HAP-1 (cell line): ENCODE results near the gene MYL12A.
"Not testable (repeated sequence)": the region's sequence is repeated elsewhere in the genome, so short reads cannot be mapped to it uniquely, and the experiment has no call there.

Source experiments
- DNase-seq, 2 experiments: peaks; one replicate each; pipeline ENCODE4 v3.0.0-alpha.2; 2016 to 2020; ENCODE audit warnings: low spot score in 2 of 2
- H3K27me3 ChIP-seq: fragments of 250-450 bp; sonication (Bioruptor Pico); 2 replicates; pipeline ENCODE4 v1.5.1; 2020; ENCODE audit warnings: low read depth, mild to moderate bottlenecking, moderate library complexity
- H3K36me3 ChIP-seq: fragments of 250-450 bp; sonication (Bioruptor Pico); replicated peaks from 2 replicates; pipeline ENCODE4 v1.5.1; 2020; ENCODE audit warnings: mild to moderate bottlenecking
- H3K4me1 ChIP-seq: fragments of 250-450 bp; sonication (Bioruptor Pico); 2 replicates; pipeline ENCODE4 v1.5.1; 2020; ENCODE audit warnings: mild to moderate bottlenecking
- H3K4me3 ChIP-seq: fragments of 250-450 bp; sonication (Bioruptor Pico); 2 replicates; pipeline ENCODE4 v1.5.1; 2020; ENCODE audit warnings: mild to moderate bottlenecking, moderate library complexity
- H3K9me3 ChIP-seq: fragments of 250-450 bp; sonication (Bioruptor Pico); 2 replicates; pipeline ENCODE4 v1.5.1; 2020; ENCODE audit warnings: mild to moderate bottlenecking, moderate library complexity
- in situ Hi-C: fragments of 300-500 bp; cut with MboI; formaldehyde crosslinking; loops from 3 replicates; pipeline ENCODE4 v1.14.3; 2020; ENCODE audit warnings: low sequenced_read_pairs, inconsistent platforms, mixed read lengths

Gene MYL12A

GRCh38 chr18:3247240-3248061 lies at the start of gene MYL12A:
Gene MYL12A, plus strand, starts transcription at chr18:3247801. Its CDS starts 5,447 bp downstream, at chr18:3253248.
- peak; percentile 98 to 99 for DNase-seq
- in situ Hi-C loops = loop anchor here (5.0 kb wide), 1 partner anchor 315 kb away; no protein-coding TSS in a partner anchor
- peak within 1 kb of the TSS; percentile 93 for H3K4me3 ChIP-seq
- H3K27me3 ChIP-seq = no peaks in the 10 kb centered on the region
- peaks cover 38% of the 10 kb centered on the region for H3K4me1 ChIP-seq
- peaks cover 18% of the 10 kb centered on the region for H3K36me3 ChIP-seq
- H3K9me3 ChIP-seq = no peaks in the 10 kb centered on the region; the same call in 1 of the 2 replicates

GRCh38 chr18:3198260-3198860 lies 49.2 kb upstream of the MYL12A start:
- in situ Hi-C loops, H3K36me3 ChIP-seq, DNase-seq, H3K4me3 ChIP-seq, H3K27me3 ChIP-seq, H3K9me3 ChIP-seq: not testable (repeated sequence)
- peaks cover 15% of the 10 kb centered on the region for H3K4me1 ChIP-seq

GRCh38 chr18:3199942-3200645 lies 47.5 kb upstream of the MYL12A start:
- Histone ChIP-seq H3K36me3 (no peaks in the 10 kb centered on the region), H3K27me3 (no peaks in the 10 kb centered on the region), H3K4me1 (peaks cover 13% of the 10 kb centered on the region), H3K4me3 (no peak overlapping the region), H3K9me3 (no peaks in the 10 kb centered on the region)
- in situ Hi-C loops = no loop called here
- DNase-seq = no peak

GRCh38 chr18:3205239-3205638 lies 42.4 kb upstream of the MYL12A start:
- Histone ChIP-seq H3K4me1 (no peaks in the 10 kb centered on the region), H3K4me3 (no peak overlapping the region), H3K9me3 (no peaks in the 10 kb centered on the region), H3K27me3 (no peaks in the 10 kb centered on the region), H3K36me3 (no peaks in the 10 kb centered on the region)
- no peak for DNase-seq
- in situ Hi-C loops = no loop called here

- Histone ChIP-seq H3K4me3 (no peak overlapping the region), H3K36me3 (no peaks in the 10 kb centered on the region), H3K9me3 (no peaks in the 10 kb centered on the region), H3K27me3 (no peaks in the 10 kb centered on the region), H3K4me1 (peaks cover 10% of the 10 kb centered on the region)
- no peak for DNase-seq
- in situ Hi-C loops = no loop called here
These were observed 40.0 kb upstream of the MYL12A start for GRCh38 chr18:3207565-3207964.

GRCh38 chr18:3209859-3210569 lies 37.6 kb upstream of the MYL12A start:
- no peak for DNase-seq
- H3K4me3 ChIP-seq = no peak overlapping the region
- peaks cover 10% of the 10 kb centered on the region for H3K4me1 ChIP-seq
- H3K9me3 ChIP-seq = no peaks in the 10 kb centered on the region
- no peaks in the 10 kb centered on the region for H3K27me3 ChIP-seq
- in situ Hi-C loops = no loop called here
- no peaks in the 10 kb centered on the region for H3K36me3 ChIP-seq

- H3K4me3 ChIP-seq = no peak overlapping the region
- peak in 1 of 2 experiments; percentile 30 for DNase-seq
- H3K4me1 ChIP-seq = peaks cover 10% of the 10 kb centered on the region
- in situ Hi-C loops = no loop called here
- H3K27me3 ChIP-seq = no peaks in the 10 kb centered on the region
- no peaks in the 10 kb centered on the region for H3K9me3 ChIP-seq
- H3K36me3 ChIP-seq = no peaks in the 10 kb centered on the region
These were observed 36.2 kb upstream of the MYL12A start for GRCh38 chr18:3211236-3211992.

GRCh38 chr18:3212657-3213056 lies 34.9 kb upstream of the MYL12A start:
- Histone ChIP-seq H3K4me3 (no peak overlapping the region), H3K36me3 (no peaks in the 10 kb centered on the region), H3K27me3 (no peaks in the 10 kb centered on the region), H3K9me3 (no peaks in the 10 kb centered on the region), H3K4me1 (peaks cover 10% of the 10 kb centered on the region)
- in situ Hi-C loops = no loop called here
- DNase-seq = no peak

- Histone ChIP-seq H3K36me3 (no peaks in the 10 kb centered on the region), H3K4me1 (peaks cover 10% of the 10 kb centered on the region), H3K27me3 (no peaks in the 10 kb centered on the region), H3K9me3 (no peaks in the 10 kb centered on the region), H3K4me3 (no peak overlapping the region)
- in situ Hi-C loops = no loop called here
- DNase-seq = no peak
These were observed 34.1 kb upstream of the MYL12A start for GRCh38 chr18:3213300-3214059.

- no peaks in the 10 kb centered on the region for H3K27me3 ChIP-seq
- peaks cover 10% of the 10 kb centered on the region for H3K4me1 ChIP-seq
- no peaks in the 10 kb centered on the region for H3K9me3 ChIP-seq
- H3K4me3 ChIP-seq = no peak overlapping the region
- DNase-seq = no peak
- in situ Hi-C loops = no loop called here
- no peaks in the 10 kb centered on the region for H3K36me3 ChIP-seq
These were observed 32.6 kb upstream of the MYL12A start for GRCh38 chr18:3214855-3215637.

GRCh38 chr18:3216987-3217386 lies 30.6 kb upstream of the MYL12A start:
- DNase-seq = no peak
- no peak overlapping the region for H3K4me3 ChIP-seq
- in situ Hi-C loops = no loop called here
- H3K4me1 ChIP-seq = peaks cover 3% of the 10 kb centered on the region
- no peaks in the 10 kb centered on the region for H3K9me3 ChIP-seq
- H3K36me3 ChIP-seq = no peaks in the 10 kb centered on the region
- no peaks in the 10 kb centered on the region for H3K27me3 ChIP-seq
